ENCODE data around the gene SHISA8.

Gene SHISA8

DNA sequence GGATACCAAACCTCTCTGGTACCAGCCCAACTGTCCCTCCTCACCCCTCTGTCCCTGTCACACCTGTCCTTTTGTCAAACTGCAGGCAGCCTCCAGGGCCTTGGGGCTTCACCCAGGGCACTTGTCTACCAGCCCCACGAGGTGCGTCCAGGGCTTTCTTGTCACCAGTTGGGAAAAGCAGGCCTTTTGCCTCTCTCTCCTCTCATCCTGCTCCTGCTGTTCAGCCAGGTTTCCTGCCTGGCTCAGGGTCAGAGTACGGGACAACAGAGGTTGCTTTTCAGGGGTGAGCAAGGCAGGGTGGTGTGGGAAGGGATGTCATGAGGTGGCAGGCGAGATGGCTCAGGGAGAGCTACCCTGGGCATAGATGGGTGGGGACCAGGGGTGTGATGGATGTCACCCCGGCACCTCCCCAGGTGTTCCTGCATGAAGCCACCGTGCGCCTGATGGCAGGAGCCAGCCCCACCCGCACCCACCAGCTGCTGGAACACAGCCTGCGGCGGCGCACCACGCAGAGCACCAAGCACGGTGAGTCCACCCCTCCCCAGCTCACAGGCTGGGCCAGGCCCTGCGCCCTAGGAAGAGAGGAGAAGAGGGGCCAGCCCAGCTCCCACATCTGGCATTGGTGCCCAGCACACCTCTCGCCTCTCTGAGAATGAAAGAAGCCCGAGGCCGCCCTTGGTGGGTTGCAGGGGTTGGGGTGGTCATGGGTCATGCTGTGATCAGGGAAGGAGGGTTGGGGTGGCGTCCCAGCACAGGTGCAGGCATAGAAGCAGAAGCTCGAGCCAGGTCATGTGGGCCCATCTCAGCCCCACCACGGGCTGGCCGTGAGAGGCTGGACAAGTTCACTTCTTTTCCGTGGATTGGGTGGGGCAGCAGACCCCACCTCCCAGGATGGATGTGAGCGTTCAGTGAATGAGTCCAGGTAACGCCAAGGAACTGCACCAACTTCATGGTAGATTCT lies 10.1 kb downstream of the SHISA8 start:
- no peaks in the 10 kb centered on the region for H3K9me3 Mint-ChIP-seq
- no peak overlapping the region for H3K4me3 Mint-ChIP-seq
- peaks cover 20% of the 10 kb centered on the region for H3K4me1 Mint-ChIP-seq (ENCODE audit: low read depth)

DNA sequence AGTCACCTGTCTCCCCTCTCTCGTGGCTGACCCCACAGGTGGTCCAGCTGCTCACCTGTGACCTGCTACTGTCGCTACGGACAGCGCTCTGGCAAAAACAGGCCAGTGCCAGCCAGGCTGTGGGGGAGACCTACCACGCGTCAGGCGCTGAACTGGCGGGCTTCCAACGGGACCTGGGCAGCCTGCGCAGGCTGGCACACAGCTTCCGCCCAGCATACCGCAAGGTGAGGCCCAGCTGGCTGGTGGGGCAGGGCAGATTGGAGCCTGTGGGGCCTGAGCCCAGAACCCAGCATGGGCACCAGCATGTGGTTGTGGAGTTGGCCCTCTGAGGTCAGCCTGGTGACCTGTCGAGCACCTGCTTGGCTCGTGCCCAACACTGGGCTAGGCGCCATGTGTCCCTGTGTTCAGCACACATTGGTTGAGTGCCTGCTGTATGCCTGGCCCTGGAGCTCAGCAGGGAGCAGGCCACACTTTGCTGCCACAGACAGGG lies 11.9 kb downstream of the SHISA8 start:
- Mint-ChIP-seq H3K9me3 (no peaks in the 10 kb centered on the region), H3K4me1 (ENCODE audit: low read depth) (peaks cover 6% of the 10 kb centered on the region), H3K27me3 (ENCODE audit: low read depth) (no peaks in the 10 kb centered on the region), H3K36me3 (ENCODE audit: low read depth) (peaks cover 42% of the 10 kb centered on the region), H3K4me3 (no peak overlapping the region), H3K27ac (no peak overlapping the region)
- DNase-seq (ENCODE audit: low spot score): no peak

More for the DNA sequence above, 10.1 kb downstream of the SHISA8 start:
- H3K36me3 Mint-ChIP-seq (ENCODE audit: low read depth): peaks cover 35% of the 10 kb centered on the region
- H3K27me3 Mint-ChIP-seq (ENCODE audit: low read depth): peaks cover 8% of the 10 kb centered on the region
- no peak overlapping the region for H3K27ac Mint-ChIP-seq
- no peak for DNase-seq (ENCODE audit: low spot score)

DNA sequence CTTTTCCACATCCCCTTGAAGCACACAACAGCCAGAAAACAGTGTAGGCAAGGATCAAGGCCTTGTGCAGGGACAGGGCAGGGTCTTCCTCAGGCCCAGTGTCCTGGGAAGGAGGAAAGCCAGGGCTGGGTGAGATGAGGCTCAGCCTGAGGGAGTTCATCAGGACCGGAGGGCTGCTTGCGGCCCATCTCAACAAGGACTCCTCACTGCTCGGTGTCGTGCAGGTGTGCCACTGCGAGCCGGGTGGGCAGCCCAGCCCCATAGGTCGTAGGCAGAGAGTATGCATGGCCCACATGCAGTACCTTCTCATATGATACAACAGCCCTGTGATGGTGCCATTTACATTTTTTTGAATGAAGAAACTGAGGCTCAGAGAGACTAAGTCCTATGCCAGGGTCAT lies 12.9 kb downstream of the SHISA8 start:
- peaks cover 38% of the 10 kb centered on the region for H3K36me3 Mint-ChIP-seq (ENCODE audit: low read depth)
- no peak for DNase-seq (ENCODE audit: low spot score)
- no peak overlapping the region for H3K27ac Mint-ChIP-seq
- peaks cover 2% of the 10 kb centered on the region for H3K4me1 Mint-ChIP-seq (ENCODE audit: low read depth)
- H3K4me3 Mint-ChIP-seq: no peak overlapping the region
- no peaks in the 10 kb centered on the region for H3K9me3 Mint-ChIP-seq
- H3K27me3 Mint-ChIP-seq (ENCODE audit: low read depth): no peaks in the 10 kb centered on the region

DNA sequence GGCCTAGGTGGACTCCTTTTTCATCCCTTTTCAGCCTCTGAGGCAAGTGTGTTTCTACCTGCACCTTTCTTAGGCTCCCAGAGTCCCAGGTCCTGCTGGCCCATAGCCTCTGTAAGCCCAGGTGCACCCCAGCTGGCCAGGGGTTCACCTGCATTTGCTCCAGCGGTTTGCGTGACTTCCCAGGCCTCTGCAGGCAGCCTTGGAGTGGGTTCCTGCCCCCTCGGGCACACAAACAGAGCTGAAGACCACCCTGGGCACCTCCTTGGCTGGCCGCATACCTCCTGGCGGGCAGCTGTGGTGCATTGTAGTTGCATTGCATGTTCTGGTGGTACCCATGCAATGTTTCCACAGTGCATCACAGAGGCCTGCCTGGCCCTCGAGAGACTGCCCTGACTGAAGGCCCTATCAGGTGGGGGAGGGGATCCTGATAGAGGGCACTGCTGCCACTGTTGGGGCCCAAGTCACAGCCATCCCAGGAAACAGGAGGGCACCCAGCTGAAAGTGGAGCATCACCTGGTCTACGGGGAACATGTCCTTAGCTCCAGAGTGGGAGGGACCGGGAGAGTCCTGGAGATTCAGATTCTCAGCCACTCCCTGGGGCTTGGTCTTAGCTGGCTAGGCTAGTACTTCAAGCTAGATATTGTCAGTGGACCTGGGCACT lies 14.1 kb downstream of the SHISA8 start:
- no peak overlapping the region for H3K4me3 Mint-ChIP-seq
- DNase-seq (ENCODE audit: low spot score): no peak
- no peaks in the 10 kb centered on the region for H3K27me3 Mint-ChIP-seq (ENCODE audit: low read depth)
- H3K36me3 Mint-ChIP-seq (ENCODE audit: low read depth): peaks cover 43% of the 10 kb centered on the region
- H3K4me1 Mint-ChIP-seq (ENCODE audit: low read depth): no peaks in the 10 kb centered on the region
- H3K27ac Mint-ChIP-seq: no peak overlapping the region
- no peaks in the 10 kb centered on the region for H3K9me3 Mint-ChIP-seq

DNA sequence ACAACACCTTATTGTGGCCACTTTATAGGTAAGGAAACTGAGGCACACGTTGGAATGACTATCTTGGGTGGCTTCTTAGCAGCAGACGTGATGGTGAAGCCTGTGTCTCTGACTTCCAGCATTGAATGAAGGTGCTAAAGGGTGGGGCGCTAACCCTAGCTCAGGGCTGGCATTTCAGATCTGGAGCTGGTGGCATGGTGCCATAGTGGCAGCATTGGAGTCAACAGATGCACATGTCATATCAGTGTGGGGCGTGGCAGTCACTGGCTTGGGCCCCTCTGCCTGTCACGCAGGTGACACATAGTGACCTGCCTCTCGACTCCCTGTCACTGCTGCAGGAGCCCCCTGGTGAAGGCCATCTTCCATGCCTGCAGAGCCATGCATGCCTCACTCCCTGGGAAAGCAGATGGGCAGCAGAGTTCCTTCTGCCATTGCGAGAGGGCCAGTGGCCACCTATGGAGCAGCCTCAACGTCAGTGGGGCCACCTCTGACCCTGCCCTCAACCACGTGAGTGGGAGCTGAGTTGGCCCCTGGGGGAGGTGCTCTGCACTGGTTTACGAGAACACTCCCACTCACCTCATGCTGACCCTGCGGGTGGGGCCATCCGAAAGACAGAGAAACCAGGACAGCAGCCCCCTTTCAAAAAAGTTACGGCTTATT lies 14.8 kb downstream of the SHISA8 start:
- no peaks in the 10 kb centered on the region for H3K4me1 Mint-ChIP-seq (ENCODE audit: low read depth)
- H3K4me3 Mint-ChIP-seq: no peak overlapping the region
- no peak overlapping the region for H3K27ac Mint-ChIP-seq
- no peaks in the 10 kb centered on the region for H3K27me3 Mint-ChIP-seq (ENCODE audit: low read depth)
- no peaks in the 10 kb centered on the region for H3K9me3 Mint-ChIP-seq
- DNase-seq (ENCODE audit: low spot score): no peak
- peaks cover 41% of the 10 kb centered on the region for H3K36me3 Mint-ChIP-seq (ENCODE audit: low read depth)

DNA sequence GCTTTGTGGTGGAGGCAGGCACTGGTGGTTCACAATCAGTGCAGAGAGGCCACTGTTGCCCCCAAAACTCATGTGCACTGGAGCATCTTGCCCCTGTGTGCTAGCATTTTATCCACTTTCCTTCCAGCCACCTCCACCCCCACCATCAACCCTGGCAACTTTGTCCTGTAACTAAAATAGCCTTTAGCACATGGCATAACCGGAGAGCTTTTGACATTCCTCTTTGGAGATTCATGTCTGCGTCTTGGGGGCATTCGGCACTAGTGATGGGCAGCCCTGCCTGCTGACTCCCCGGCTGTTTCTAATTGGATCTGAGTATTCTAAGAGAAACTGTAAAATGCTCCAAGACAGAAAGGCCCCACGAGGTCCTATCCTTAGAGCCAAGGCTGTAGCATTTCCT lies 15.8 kb downstream of the SHISA8 start:
- Mint-ChIP-seq H3K4me1 (ENCODE audit: low read depth) (no peaks in the 10 kb centered on the region), H3K27me3 (ENCODE audit: low read depth) (no peaks in the 10 kb centered on the region), H3K9me3 (no peaks in the 10 kb centered on the region), H3K4me3 (no peak overlapping the region), H3K27ac (no peak overlapping the region), H3K36me3 (ENCODE audit: low read depth) (peaks cover 43% of the 10 kb centered on the region)
- DNase-seq (ENCODE audit: low spot score): no peak

DNA sequence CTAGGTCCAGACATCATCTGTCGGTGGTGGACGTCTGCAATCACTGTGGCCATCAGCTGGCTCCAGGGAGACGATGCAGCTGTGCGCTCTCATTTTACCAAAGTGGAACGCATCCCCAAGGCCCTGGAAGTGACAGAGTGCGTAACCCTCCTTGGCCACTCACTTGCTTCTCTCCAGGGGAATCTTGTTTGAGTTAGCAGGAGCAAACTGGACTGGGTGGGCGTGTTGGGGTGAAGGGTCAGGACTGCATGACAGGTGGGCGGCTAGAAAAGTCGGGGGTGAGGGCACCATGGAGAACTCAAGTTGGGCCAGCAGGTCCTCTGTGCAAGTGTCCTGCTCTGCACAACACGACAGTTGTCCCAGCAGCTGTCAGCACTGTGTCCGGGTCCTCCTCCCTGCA lies 16.2 kb downstream of the SHISA8 start:
- no peaks in the 10 kb centered on the region for H3K4me1 Mint-ChIP-seq (ENCODE audit: low read depth)
- peaks cover 39% of the 10 kb centered on the region for H3K36me3 Mint-ChIP-seq (ENCODE audit: low read depth)
- no peak overlapping the region for H3K27ac Mint-ChIP-seq
- H3K4me3 Mint-ChIP-seq: no peak overlapping the region
- no peaks in the 10 kb centered on the region for H3K27me3 Mint-ChIP-seq (ENCODE audit: low read depth)
- no peaks in the 10 kb centered on the region for H3K9me3 Mint-ChIP-seq
- no peak for DNase-seq (ENCODE audit: low spot score)

DNA sequence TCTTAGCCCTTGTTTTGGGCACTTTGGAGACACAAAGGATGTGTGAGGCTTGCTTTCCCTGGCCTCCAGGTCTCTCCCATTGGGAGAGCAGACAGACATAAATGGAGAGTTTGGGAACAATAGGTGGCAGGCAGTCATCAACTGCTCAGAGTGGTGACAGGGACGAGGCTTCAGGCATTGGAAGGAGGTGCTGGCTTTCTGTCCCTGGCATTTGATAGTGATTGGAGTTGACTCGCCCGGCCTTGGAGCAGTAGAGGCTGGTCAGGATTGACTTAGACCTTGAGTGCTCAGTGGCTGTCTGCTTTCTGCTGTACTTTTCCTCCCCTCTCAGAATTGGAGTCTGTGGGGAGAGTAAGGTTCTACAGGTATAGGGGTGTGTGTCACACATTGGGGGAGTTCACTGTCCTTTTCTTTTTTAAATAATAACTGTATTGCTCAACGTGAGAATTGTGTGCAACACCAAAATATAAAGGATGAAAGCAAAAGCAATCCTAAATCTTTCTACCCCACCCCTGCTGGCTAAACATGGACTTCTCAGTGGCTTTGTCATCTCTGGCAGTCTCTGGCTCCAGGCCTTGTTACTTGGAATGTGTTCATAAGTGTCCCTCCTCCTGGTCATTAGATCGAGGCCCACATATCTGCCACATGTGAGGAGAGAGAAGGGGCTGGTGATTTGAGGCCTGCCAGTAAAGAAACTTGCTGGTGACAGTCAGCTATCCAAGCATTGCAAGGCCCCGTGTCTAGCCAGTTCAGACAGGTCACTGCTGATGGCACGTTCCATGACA lies 21.1 kb downstream of the SHISA8 start:
- H3K27ac Mint-ChIP-seq: no peak overlapping the region
- H3K4me3 Mint-ChIP-seq: no peak overlapping the region
- H3K4me1 Mint-ChIP-seq (ENCODE audit: low read depth): no peaks in the 10 kb centered on the region
- H3K9me3 Mint-ChIP-seq: no peaks in the 10 kb centered on the region
- no peak for DNase-seq (ENCODE audit: low spot score)
- H3K27me3 Mint-ChIP-seq (ENCODE audit: low read depth): no peaks in the 10 kb centered on the region
- H3K36me3 Mint-ChIP-seq (ENCODE audit: low read depth): peaks cover 38% of the 10 kb centered on the region

DNA sequence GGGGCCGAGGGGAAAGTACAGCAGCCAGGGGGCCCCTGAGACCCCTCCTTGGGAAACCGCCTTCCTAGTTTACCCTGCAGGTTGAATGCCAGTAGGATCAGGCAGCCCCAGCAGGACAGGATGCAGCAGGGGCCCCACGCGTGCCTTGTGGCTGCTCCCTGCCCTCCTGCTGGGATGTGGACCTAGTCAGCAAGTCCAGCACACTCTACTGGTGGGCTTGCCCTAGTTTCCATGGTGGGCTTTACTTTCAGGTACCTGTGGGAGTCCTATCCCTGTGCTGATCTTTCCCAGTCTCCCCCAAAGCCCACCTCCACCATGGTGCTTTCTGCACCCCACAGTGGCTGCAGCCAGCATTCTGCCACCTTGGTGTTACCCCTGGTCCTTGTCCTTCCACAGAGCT lies 22.2 kb downstream of the SHISA8 start:
- DNase-seq (ENCODE audit: low spot score): no peak
- Mint-ChIP-seq H3K4me3 (no peak overlapping the region), H3K36me3 (ENCODE audit: low read depth) (peaks cover 43% of the 10 kb centered on the region), H3K4me1 (ENCODE audit: low read depth) (no peaks in the 10 kb centered on the region), H3K27ac (no peak overlapping the region), H3K27me3 (ENCODE audit: low read depth) (no peaks in the 10 kb centered on the region), H3K9me3 (no peaks in the 10 kb centered on the region)

DNA sequence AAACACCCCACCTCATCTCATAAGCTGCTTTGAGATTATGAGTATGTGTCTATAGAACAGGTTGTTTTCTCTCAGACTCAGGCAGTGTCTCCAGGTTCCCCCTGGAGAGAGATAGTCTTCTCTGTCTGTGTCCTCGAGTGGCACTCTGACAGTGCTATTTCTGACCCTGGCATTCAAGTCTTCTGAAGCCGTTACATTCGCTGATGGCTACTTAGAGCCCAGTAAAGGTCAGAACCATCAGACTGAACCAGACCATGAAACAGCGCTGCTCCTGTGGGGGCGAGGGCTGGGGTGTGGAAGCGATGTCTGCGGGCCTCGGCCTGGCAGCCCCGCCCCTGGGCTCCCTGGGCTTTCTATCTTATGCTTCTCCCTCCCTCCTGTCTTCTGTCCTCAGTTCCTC lies 23.5 kb downstream of the SHISA8 start:
- H3K9me3 Mint-ChIP-seq: no peaks in the 10 kb centered on the region
- no peaks in the 10 kb centered on the region for H3K27me3 Mint-ChIP-seq (ENCODE audit: low read depth)
- H3K4me1 Mint-ChIP-seq (ENCODE audit: low read depth): no peaks in the 10 kb centered on the region
- H3K27ac Mint-ChIP-seq: no peak overlapping the region
- peaks cover 52% of the 10 kb centered on the region for H3K36me3 Mint-ChIP-seq (ENCODE audit: low read depth)
- H3K4me3 Mint-ChIP-seq: no peak overlapping the region
- no peak for DNase-seq (ENCODE audit: low spot score)

DNA sequence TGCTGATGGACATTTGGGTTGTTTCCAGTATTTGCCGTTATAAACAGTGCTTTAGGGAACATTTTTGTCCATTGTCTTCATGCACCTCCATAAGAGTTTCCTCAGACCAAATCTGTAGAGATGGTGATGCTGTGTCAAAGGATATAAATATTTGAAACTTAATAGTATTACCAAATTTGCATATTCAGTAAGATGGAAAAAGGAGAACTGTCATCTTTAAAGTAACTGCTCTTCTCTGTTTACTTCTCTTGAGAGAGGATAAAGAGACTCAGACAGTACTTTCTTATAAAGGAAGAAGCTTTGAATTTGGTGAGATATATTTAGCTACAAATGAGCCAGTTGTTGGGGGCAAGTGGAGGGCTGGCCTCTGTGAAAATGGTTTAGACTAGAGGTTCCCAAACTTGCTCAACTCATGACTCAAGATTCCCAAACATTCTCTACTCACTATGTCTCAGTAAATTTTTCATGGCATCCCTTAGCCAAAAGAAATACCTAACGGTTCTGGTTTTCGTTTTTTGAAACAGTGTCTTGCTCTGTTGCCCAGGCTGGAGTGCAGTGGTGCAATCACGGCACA lies 26.2 kb downstream of the SHISA8 start:
- no peak overlapping the region for H3K4me3 Mint-ChIP-seq
- H3K27ac Mint-ChIP-seq: no peak overlapping the region
- H3K36me3 Mint-ChIP-seq (ENCODE audit: low read depth): peaks cover 62% of the 10 kb centered on the region
- H3K4me1 Mint-ChIP-seq (ENCODE audit: low read depth): no peaks in the 10 kb centered on the region
- H3K27me3 Mint-ChIP-seq (ENCODE audit: low read depth): no peaks in the 10 kb centered on the region
- H3K9me3 Mint-ChIP-seq: no peaks in the 10 kb centered on the region
- no peak for DNase-seq (ENCODE audit: low spot score)

DNA sequence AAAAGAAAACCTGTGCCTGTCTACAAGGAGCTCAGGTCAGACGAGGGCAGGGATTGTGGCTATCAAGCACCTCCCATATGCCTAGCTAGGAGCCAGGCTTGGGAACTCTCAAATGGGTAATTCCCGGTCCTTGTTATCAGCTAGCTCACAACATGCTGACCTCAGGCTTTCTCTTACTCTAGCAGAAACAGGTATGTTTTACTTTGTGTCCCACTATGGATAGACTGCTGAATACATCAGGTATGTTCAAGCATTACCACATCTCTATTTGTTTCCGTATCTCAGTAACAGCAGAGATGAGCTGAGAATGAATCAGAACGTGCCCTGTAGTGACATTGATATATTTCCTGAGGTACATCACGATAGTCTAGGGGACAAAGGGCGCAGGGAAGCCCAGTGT lies 29.4 kb downstream of the SHISA8 start:
- Mint-ChIP-seq H3K27ac (no peak overlapping the region), H3K36me3 (ENCODE audit: low read depth) (peaks cover 65% of the 10 kb centered on the region), H3K4me3 (no peak overlapping the region), H3K27me3 (ENCODE audit: low read depth) (no peaks in the 10 kb centered on the region), H3K9me3 (no peaks in the 10 kb centered on the region), H3K4me1 (ENCODE audit: low read depth) (peaks cover 2% of the 10 kb centered on the region)
- no peak for DNase-seq (ENCODE audit: low spot score)

DNA sequence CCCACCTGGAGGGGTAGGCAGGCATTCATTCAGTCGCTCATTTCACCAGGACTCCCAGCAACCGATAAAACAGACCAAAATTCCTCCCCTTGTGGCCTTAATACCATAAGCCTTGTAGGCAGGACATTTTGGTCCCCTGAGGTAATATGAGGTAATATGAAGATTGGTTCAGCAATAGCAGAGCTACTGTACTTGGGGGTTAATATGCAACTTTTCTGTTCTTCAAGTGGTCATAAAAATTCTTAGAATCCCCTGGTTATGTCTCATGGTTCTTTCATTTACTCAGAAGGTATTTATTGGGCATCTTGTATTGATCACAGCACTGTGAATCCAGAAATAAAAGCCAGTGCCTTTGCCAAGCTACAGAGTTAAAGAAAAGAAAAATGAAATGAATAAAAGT lies 29.8 kb downstream of the SHISA8 start:
- H3K4me1 Mint-ChIP-seq (ENCODE audit: low read depth): peaks cover 2% of the 10 kb centered on the region
- no peak overlapping the region for H3K27ac Mint-ChIP-seq
- no peaks in the 10 kb centered on the region for H3K27me3 Mint-ChIP-seq (ENCODE audit: low read depth)
- H3K9me3 Mint-ChIP-seq: no peaks in the 10 kb centered on the region
- no peak for DNase-seq (ENCODE audit: low spot score)
- no peak overlapping the region for H3K4me3 Mint-ChIP-seq
- H3K36me3 Mint-ChIP-seq (ENCODE audit: low read depth): peaks cover 67% of the 10 kb centered on the region
